ENCODE results near the gene PEX11A.

PEX11A gene

GRCh38 chr15:89633585-89633984 is 57.0 kb downstream of the PEX11A start:
- Histone ChIP-seq H3K4me1 (ENCODE audit: control insufficient read depth, insufficient read depth, low read length) (no peaks in the 10 kb centered on the region), H3K9ac (ENCODE audit: low read depth, low read length) (no peak overlapping the region), H3K4me3 (ENCODE audit: low read depth, low read length) (no peak overlapping the region), H3K27me3 (ENCODE audit: control insufficient read depth, insufficient read depth, low read length) (no peaks in the 10 kb centered on the region), H3K9me3 (ENCODE audit: control insufficient read depth, insufficient read depth, low read length) (peaks cover 3% of the 10 kb centered on the region), H3K36me3 (ENCODE audit: control insufficient read depth, insufficient read depth, low read length) (peaks cover 49% of the 10 kb centered on the region)

- peaks cover 57% of the 10 kb centered on the region for H3K36me3 ChIP-seq (ENCODE audit: control insufficient read depth, insufficient read depth, low read length)
- no peak overlapping the region for H3K9ac ChIP-seq (ENCODE audit: low read depth, low read length)
- H3K4me1 ChIP-seq (ENCODE audit: control insufficient read depth, insufficient read depth, low read length), result no peaks in the 10 kb centered on the region
- H3K4me3 ChIP-seq (ENCODE audit: low read depth, low read length), result no peak overlapping the region
- H3K27me3 ChIP-seq (ENCODE audit: control insufficient read depth, insufficient read depth, low read length), result no peaks in the 10 kb centered on the region
- H3K9me3 ChIP-seq (ENCODE audit: control insufficient read depth, insufficient read depth, low read length), result peaks cover 3% of the 10 kb centered on the region
These were observed 57.8 kb downstream of the PEX11A start for GRCh38 chr15:89632563-89633430.

- H3K4me3 ChIP-seq (ENCODE audit: low read depth, low read length), result no peak overlapping the region
- peaks cover 3% of the 10 kb centered on the region for H3K9me3 ChIP-seq (ENCODE audit: control insufficient read depth, insufficient read depth, low read length)
- H3K9ac ChIP-seq (ENCODE audit: low read depth, low read length), result no peak overlapping the region
- H3K27me3 ChIP-seq (ENCODE audit: control insufficient read depth, insufficient read depth, low read length), result no peaks in the 10 kb centered on the region
- H3K4me1 ChIP-seq (ENCODE audit: control insufficient read depth, insufficient read depth, low read length), result no peaks in the 10 kb centered on the region
- peaks cover 66% of the 10 kb centered on the region for H3K36me3 ChIP-seq (ENCODE audit: control insufficient read depth, insufficient read depth, low read length)
These were observed 58.7 kb downstream of the PEX11A start for GRCh38 chr15:89631902-89632264.

All from iPS-15b (cell line).